ENCODE results near the gene WNT11. TPM values are rescaled to one million over a fixed set of nuclear protein-coding genes. Genes with fewer than 3 reads are reported as not detected.

WNT11 gene
- total and polyA plus RNA-seq, 2 of the 13 experiments (the other 11 are each of a cell fraction or from before 2014, with no cell fraction given) = 0.34 to 0.66 TPM

DNA sequence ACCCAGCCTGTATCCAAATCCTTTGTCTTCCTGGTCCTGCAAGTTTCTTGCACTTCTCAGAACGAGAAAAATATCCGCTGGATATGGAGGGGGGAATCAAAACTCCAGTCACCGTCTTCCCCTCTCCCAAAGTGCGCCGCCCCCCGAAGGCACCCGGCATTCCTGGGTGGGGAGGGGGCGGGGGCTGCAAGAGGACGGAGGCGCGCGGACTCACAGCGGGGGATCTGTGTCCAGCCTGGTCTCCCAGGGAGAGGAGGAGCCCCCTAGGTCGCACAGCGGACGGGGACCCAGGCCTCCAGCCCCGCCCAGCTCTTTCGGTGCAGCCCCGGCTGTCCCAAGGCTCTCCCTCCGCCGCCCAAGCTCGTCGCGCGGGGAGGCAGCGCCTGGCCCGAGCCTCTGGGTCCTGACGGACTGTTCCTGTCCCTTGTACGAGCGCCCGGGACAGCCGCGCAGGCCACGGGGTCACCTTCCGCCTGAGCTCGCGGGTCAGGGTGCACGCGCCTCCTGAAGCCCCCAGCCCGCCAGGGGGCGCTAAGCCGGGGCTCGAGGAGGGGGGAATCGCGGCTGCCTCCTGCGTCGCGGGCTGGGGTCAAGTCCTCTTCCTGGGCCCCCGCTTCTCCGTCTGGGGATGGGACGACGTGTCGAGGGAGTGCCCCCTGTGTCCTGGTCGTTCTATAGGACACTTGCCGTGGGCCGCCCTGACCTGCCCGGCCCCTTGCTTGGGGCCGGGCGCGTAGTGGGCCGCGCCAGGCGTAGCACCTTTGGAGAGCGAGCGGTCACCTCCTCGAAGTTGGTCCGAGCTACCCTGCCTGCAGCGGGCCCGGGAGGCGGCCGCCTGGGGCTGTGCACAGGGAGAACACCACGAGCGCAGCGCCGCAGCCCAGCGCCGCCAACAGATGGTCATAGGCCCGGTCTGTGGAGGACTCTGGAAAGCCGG, 2.4 kb upstream of the WNT11 start (continued):
- TF ChIP-seq ZBTB2 (CRISPR knock-in tag; IDR thresholded peaks at IDR 0.05; ENCODE audit: low read depth) (peak; percentile 53; the same call in 1 of the 2 replicates), ZC3H13 (CRISPR knock-in tag; IDR thresholded peaks at IDR 0.05) (no peak), ZFP1 (CRISPR knock-in tag; IDR thresholded peaks at IDR 0.05) (no peak), ARNTL (CRISPR knock-in tag; IDR thresholded peaks at IDR 0.05) (no peak), ZNF160 (CRISPR knock-in tag; IDR thresholded peaks at IDR 0.05) (no peak), FOXO1 (CRISPR knock-in tag; IDR thresholded peaks at IDR 0.05) (no peak), NFE2L2 (IDR thresholded peaks at IDR 0.05; ENCODE audit: low read length) (no peak), HBP1 (CRISPR knock-in tag; IDR thresholded peaks at IDR 0.05; ENCODE audit: low read depth) (no peak), ONECUT2 (CRISPR knock-in tag; IDR thresholded peaks at IDR 0.05) (no peak), TBP (CRISPR knock-in tag; IDR thresholded peaks at IDR 0.05) (no peak), ZFP36L2 (CRISPR knock-in tag; IDR thresholded peaks at IDR 0.05) (no peak), NFE2L1 (CRISPR knock-in tag; IDR thresholded peaks at IDR 0.05; ENCODE audit: borderline replicate concordance) (no peak), ZNF44 (CRISPR knock-in tag; IDR thresholded peaks at IDR 0.05) (no peak), HES4 (CRISPR knock-in tag; IDR thresholded peaks at IDR 0.05; ENCODE audit: borderline replicate concordance) (no peak), ZNF652 (CRISPR knock-in tag; IDR thresholded peaks at IDR 0.05; ENCODE audit: borderline replicate concordance, low read depth) (no peak), ZNF207 (IDR thresholded peaks at IDR 0.05; ENCODE audit: borderline replicate concordance) (no peak), ZNF788 (CRISPR knock-in tag; IDR thresholded peaks at IDR 0.05; ENCODE audit: borderline replicate concordance) (peak; percentile 53; the same call in 1 of the 2 replicates), KDM3A (CRISPR knock-in tag; IDR thresholded peaks at IDR 0.05; ENCODE audit: low read depth) (no peak), ZNF460 (CRISPR knock-in tag; IDR thresholded peaks at IDR 0.05; ENCODE audit: borderline replicate concordance) (no peak), MEF2D (CRISPR knock-in tag; IDR thresholded peaks at IDR 0.05) (no peak)
- TF ChIP-seq, protein P1, sequence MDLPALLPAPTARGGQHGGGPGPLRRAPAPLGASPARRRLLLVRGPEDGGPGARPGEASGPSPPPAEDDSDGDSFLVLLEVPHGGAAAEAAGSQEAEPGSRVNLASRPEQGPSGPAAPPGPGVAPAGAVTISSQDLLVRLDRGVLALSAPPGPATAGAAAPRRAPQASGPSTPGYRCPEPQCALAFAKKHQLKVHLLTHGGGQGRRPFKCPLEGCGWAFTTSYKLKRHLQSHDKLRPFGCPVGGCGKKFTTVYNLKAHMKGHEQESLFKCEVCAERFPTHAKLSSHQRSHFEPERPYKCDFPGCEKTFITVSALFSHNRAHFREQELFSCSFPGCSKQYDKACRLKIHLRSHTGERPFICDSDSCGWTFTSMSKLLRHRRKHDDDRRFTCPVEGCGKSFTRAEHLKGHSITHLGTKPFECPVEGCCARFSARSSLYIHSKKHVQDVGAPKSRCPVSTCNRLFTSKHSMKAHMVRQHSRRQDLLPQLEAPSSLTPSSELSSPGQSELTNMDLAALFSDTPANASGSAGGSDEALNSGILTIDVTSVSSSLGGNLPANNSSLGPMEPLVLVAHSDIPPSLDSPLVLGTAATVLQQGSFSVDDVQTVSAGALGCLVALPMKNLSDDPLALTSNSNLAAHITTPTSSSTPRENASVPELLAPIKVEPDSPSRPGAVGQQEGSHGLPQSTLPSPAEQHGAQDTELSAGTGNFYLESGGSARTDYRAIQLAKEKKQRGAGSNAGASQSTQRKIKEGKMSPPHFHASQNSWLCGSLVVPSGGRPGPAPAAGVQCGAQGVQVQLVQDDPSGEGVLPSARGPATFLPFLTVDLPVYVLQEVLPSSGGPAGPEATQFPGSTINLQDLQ (CRISPR knock-in tag; IDR thresholded peaks at IDR 0.05) = no peak; the same call in 1 of the 2 replicates
- TF ChIP-seq, protein P2, sequence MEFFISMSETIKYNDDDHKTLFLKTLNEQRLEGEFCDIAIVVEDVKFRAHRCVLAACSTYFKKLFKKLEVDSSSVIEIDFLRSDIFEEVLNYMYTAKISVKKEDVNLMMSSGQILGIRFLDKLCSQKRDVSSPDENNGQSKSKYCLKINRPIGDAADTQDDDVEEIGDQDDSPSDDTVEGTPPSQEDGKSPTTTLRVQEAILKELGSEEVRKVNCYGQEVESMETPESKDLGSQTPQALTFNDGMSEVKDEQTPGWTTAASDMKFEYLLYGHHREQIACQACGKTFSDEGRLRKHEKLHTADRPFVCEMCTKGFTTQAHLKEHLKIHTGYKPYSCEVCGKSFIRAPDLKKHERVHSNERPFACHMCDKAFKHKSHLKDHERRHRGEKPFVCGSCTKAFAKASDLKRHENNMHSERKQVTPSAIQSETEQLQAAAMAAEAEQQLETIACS (CRISPR knock-in tag; IDR thresholded peaks at IDR 0.05) = peak; percentile 78
- TF ChIP-seq, protein P3, sequence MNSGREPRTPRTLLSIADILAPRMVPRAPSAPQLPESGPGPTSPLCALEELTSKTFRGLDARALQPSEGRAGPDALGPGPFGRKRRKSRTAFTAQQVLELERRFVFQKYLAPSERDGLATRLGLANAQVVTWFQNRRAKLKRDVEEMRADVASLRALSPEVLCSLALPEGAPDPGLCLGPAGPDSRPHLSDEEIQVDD (CRISPR knock-in tag; IDR thresholded peaks at IDR 0.05; ENCODE audit: borderline replicate concordance) = peak; percentile 36; the same call in 1 of the 2 replicates
